COLO668 (cell line): ENCODE data around the gene DHCR24.

Source experiments
- DNase-seq: peaks from one replicate; lab custom pipeline; 2025; ENCODE audit not compliant: unreplicated experiment; lab: John Stamatoyannopoulos, UW

DHCR24 gene

DNA sequence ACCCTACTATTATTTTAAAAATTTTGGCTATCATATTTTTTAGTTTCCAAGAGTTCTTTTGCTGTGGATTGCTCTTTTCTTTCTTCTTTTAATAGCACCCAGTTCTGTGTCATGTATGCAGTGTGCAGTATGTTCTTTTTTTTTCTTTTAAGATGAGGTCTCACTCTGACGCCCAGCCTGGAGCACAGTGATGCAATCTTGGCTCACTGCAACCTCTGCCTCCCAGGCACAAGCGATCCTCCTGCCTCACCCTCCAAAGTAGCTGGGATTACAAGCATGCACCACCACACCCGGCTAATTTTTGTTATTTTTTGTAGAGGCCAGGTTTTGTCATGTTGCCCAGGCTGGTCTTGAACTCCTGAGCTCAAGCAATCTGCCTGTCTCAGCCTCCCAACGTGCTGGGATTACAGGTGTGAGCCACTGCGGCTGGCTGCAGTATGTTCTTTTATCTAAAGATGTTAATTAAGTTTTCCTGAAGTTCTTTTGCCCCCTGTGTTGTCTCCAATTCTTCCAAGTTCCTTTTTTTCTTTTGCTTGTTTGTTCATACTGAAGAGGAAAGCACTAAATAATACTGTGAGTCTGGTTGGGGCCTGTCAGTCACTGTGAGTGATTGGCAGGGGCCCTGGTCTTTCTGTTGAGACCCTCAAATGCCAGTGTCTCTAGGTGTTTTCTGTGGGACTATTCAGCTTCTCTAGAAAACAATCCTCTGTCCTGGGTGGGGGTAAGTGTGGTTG is 68.4 kb downstream of the DHCR24 start:
- DNase-seq = no peak

DNA sequence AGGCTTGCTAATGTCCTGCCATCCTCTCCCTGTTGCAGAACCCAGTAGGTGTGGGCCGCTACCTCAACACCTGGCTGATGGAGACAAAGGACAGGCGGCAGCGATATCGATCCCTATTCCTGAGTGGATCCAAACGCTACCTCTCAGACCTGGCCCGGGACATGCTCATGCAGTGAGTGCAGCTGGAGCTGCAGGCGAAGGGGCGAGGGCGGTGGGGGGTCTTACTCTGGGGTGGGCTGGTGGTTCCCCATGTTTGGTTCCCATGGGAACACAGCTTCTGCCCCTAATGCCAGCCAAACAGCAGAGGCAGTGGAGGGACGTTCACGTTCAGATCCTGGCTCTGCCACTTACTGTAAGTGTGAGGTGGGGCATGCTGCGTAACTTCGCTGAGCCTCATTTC is 70.0 kb downstream of the DHCR24 start:
- no peak for DNase-seq

DNA sequence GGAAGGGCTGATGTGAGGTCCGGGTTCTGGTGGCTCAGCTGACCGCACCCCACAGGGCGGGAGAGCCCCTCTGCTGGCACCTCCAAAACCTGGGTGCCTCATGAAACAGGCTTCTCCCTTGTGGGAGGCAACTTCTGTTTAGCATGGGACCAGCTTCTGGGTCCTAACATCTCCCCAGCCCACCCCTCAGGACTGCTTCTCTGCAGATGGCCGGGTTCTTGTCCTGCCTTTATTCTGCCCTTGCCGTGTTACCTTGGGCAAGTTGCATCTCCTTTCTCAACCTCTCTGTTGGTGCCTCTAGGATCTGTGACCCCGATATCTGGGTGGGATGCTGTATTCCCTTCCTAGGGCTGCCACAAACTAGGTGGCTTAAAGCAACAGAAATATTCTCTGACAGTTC is 70.9 kb downstream of the DHCR24 start:
- no peak for DNase-seq

DNA sequence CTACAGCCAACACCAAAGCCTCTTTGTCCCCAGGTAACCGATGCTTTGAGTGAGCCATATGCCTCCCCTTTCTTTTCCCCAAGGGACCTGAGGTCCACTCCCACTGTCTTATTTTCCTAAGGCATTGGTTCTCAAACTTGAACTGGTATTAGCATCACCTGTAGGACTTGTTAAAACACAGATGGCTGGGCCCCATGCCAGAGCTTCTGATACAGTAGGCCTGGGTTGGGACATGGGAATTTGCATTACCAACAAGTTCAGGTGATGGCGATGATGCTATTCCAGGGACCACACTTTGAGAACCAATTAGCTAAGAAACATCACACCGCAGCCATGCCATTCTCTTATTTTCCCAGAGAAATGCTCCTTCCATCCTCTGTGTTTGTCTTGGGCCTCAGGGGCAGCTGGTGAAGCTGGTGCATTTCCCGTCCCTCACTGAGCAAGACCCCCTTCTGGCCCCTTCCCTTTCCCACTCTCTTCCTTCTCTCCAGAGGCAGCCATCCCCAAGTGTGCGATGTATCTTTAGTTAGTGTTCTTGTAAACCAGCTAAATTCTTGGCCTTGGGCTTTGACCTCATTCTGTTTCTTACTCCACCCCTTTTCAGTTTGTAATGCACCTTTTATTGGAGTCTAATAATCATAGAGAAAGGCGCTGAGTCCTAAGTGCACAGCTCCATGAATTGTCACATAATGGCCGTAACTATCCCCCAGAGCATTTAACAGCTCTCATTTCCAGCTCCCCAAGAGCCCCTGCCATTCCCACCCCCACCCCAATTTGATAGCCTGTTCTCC is 71.7 kb downstream of the DHCR24 start:
- DNase-seq = no peak

DNA sequence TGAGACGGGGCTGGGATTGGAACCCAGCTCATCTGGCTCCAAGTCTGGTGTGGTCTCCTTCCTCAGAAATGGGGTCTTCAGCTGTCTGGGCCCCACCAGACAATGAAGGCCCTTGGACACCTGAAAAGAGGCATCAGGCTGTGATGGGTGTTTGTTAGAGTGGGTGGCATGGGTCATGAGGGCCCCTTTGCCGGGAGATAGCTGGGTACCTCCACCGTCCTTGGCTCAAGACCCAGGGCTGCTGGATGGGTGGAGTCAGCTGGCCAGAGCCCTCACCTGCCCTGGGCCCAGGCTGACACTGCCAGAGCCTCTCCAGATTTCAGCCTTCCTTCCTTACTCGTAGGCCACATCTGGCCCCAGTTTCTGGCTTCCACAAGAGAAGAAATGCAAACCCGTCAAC is 72.4 kb downstream of the DHCR24 start:
- no peak for DNase-seq

DNA sequence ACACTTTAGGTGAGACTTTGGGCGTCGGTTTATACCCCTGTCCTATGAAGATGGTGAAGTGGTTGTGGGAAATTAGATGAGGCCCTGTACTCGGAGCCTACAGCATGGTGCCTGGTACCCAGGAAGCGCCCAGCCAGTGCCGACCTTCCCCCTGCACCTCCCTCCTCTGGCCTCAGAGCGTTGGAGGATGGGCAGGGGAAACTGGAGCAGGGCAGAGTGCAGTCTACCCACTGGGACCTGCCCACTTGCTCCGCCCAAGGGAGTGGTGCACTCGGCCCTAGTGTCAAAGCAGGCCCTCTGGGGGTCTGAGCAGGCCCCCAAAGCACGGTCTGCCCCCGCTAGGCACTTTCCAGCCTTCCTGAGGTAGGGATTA is 72.9 kb downstream of the DHCR24 start:
- no peak for DNase-seq

DNA sequence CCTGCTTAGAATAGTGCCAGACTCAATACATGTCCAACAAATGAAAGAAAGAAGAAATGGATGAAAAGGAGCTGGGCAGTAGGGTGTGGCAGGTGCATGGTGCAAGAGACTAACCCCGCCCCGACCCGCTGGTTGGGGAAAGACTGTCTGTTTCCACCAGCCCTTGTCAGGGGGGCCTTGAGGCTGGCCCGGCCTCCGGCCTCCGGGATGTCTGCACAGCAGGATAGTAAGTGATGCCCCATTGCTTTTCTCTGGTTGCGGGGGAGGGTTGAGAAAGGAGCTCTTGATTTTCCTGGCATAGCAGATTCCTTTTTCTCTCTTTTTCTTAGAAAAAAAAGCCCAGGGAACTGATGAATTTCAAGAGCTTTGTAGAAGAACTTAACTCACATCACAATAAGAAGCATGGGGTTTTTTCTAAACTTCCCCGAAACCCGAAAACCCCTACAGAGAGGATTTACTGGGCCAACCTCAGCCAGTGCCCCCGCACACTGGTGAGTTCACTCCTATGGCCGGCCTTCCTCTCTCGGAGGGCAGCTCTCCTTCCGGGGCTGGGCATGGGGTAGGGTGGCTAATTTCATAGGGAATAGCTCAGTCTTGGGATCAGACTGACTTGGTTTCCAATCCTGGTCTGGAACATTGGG is 73.4 kb downstream of the DHCR24 start:
- DNase-seq = no peak

DNA sequence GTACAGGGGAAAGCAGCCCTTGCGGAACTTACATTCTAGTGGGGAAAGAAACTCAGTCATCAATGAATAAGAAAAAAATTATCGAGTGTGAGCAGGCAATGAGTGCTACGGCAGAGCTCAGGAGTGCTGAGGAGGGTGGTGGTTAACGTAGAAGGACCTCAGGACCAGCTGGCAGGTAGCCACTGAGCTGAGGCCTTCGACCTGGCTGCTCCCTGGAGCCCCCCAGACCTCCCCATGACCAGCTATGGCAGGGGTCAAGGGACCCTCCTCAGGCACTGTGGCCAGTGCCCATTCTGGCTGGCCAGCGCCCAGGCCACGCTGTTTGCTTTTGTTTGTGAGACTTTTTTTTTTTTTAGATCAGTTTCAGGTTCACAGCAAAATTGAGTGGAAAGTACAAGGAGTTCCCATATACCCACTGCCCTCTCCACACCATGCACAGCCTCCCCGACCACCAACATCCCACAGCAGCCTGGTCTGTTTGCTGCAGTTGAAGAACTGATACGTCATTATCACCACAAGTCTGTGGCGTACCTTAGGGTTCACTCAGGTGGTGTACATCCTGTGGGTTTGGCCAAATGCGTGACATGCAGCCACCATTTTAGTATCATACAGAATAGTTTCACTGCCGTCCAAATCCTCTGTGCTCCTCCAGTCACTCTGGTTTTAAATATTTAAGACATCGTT is 74.1 kb downstream of the DHCR24 start:
- DNase-seq = no peak

DNA sequence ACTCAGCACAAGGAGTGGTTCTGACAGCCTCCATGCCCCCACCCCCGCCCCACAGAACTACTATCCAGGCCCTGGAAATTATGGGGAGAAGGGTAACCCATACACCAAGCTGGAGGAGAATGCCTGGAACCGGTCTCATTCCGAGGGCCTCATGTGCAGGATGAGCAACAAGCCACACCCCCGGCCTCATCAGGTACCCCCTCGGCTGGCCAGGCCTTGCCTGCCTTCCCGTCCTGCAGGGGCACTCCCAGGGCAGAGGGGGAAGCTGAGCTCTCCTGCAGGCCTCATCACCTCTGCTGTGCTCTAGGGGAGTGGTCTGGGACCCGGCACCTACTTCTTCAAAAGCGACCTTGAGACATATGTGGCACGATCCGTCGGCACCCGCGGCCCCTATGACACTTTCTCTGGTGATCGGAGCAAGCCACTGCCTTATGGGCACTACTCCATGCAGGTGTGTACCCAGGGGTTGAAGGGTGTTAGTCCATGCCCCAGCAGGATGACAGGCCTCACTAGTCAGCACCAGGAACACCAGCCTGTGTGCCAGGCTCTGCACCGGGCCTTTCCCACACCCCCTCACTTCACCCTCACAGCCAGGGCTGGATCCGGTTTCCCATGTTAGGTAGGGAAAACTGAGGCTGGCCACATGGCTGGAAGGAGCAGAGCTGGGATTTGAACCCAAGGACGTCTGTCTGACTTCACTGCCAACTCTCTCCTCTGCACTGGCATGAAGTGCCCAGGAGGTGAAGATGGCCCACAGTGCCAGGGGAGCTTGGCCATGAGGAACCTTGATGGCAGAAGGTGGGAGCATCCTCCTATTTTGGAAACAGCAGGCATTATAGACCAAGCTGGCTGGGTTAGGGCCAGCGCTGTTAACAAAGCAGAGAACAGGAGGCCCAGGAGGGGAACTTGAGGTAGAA is 75.0 kb downstream of the DHCR24 start:
- DNase-seq = no peak

DNA sequence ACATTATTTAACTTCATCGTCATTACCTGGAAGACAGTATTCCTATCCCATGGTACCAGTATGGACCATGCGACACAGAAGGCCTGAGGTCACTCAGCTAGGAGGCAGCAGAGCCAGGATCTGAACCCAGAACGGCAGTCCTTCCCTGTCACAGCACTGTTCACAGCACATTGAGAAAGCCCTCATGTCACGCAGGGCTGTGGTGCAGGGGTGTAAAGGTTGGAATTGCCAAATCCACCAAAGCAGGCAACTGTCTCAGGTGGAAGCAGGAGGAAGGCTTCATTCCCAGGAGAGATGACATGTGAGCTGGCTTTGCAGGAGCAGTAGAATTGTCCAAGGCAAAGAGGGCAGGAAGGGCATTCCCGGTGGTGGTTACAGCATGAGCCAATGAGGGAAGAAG is 75.9 kb downstream of the DHCR24 start:
- DNase-seq = no peak

DNA sequence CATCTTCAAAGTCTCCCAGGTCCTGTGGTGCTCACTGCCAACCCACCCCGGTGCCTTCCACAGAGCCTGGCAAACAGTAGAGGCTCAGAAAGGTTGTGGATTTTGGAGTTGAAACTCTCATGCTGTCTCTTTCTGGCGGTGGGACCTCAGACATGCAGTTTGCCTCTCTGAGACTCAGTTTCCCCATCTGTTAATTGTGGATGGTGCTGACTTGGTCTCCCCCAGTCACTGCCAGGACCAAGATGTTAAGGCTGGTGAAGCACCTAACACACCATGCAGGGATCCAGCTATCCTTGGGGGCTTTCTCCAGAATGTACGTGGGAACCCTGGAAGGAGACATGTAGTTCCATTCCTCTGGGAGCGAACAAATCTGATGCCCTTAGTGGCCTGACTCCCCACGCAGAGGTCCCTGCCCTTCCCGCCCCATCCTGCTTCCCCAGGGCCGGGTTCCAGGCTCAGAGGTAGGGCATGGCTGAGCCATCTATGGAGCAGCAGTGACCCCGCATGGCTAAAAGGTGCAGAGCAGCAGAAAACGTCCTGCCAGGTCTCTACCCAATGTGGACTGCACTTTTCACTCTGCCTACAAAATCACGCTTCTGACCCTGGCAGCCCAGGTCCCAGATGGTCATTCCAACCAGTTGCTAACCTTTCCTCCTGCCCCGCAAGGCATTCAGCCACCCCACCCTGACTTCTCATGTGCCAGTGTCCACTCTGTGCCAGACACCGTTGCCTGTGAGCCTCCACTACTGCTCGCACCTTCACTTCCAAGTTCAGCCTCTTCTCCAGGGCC is 76.6 kb downstream of the DHCR24 start:
- peak; percentile 77 for DNase-seq

DNA sequence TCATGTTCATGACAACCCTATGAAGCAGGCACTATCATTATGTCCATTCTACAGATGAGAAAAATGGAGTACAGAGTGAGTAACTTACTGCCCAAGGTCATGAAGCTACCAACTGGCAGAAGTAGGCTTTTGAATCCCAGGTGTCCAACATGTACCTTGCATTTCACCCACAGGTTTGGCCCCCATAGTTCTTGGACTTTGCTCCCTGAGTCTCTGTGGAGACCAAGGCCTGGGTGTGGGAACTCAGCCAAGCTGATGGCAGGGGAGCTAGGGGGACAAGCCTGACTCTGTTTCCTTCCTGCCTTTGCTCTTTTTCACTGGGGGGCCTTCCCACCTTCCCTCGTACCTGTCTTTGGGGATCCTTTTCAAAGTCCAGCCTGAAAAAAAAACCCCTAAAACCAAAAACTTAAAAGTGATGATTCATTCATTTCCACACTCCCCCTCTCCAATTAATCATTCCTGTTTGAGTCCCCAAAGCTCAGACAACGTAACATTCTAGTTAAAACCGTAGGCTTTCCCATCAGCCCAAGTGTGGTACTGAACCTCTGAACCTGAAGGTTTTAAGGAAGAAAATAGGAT is 77.4 kb downstream of the DHCR24 start:
- DNase-seq = no peak

DNA sequence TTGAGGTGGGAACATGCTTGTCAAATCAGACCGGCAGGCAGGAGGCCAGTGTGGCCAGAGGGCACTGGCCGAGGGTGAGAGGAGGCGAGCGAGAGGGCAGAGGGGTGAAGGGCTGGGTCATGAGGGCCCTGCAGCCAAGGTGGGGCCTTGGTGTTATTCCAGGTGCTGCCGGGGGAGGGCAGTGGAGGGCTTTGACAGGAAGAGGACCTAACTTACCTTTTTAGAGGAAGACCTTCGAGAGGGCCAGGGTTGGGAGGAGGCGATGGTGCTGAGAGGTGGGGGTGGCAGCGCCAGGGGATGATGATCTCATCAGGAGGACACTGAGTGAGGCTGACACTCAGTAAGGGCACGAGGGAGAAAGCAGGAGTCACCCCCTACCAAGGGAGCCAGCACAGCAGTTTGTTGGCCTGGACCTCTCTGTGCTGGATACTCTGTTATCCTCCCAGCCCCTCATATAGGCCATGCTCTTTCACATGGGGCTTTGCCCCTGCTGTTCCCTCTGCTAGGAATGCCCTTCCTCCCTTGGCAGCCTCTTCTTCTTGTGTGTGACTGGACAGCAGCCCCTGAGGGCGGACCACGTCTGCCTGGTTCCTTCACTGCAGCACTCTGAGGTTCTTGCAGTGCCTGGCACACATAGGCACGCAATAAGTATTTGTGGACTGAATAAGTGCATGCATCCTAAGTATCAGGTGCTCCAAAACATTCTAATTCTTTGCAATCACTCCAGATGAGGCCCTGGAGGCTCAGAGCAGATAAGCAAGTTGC is 78.4 kb downstream of the DHCR24 start:
- no peak for DNase-seq

DNA sequence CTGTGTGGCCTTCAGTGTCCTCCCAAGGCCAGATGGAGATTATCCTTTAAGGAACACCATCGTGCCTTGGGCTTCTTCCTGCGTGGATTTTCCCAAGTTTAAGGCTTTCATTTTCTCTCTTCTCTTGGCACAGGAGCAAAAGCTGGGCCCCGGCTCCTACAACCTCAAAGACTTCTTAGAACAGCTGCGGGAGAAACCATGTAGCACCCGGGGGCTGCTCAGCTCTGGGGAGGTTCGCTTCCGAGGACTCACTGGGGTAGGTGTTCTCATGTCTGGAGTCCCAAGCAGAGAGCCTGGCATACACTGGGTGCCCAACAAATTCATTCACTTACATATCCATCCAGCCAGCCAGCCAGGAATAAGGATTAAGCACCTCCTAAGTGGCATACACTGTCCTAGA is 79.2 kb downstream of the DHCR24 start:
- no peak for DNase-seq

DNA sequence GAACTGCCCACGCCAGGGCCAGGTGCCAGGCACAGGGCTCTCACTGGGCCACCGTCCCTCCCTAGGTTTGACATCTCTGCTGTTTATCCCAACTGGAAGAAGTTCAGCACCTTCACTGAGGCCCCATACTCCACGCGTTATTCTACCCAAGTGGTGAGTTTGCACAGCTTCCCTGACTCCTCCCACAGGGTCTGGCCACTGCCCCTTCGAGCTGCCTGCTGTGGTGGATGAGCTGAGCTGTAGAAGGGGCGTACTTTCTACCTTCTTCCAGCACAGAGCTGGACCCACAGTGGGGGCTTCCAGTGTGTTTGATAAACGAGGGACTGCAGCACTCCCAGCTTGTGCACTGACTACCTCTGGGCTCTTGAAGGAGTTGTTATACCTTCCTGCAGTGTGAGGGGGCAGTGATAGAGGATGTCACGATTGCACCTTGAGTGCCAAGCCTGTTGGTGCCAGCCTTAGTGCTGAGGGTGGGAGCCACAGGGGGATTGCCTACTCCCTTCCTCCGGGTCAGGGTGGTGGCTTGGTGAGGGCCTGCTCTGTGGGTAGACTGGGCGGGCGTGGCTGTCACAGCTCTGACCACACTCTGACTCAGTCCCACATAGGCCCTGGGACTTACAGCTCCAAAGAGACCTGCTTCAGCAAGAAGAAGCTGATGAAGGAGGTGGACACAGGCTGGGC is 79.9 kb downstream of the DHCR24 start:
- DNase-seq = no peak

DNA sequence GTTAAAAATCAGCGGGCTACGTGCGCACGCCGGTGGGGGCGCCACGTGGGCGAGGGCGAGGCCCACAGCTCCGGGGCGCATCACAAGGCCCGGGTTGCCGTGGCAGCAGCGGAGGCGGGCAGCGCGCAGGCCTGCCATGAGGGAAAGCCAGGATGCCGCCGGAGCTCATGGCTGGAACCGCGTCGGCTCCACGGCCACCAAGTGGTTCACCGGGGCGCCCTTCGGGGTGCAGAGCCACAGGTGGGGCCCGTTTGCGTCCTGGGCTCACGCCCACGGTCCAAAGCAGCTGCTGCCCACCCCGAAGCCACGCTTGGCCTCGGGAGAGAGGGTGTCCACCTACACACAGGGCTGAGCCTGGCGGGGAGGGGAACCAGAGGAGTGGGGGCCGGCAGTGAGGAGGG is 81.0 kb downstream of the DHCR24 start:
- DNase-seq = no peak

DNA sequence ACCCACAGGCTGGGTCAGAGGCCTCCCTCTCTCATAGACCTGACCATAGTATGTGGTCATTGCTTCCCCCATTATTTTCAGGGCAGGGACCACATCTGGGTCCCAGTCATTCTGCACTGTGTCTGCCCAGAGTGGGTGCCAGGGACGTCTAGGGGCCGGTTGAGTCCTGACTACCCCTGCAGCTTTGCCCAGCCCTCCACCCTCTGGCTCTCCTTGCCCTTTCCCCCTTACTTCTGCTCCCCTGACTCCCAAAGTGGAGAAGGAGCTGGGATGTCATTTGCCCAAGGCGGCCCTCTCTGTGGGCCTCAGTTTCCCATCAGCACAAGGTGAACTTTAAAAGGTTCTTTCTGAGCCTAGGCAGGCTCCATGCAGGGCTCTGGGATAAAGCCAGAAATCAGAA is 81.5 kb downstream of the DHCR24 start:
- DNase-seq = no peak

DNA sequence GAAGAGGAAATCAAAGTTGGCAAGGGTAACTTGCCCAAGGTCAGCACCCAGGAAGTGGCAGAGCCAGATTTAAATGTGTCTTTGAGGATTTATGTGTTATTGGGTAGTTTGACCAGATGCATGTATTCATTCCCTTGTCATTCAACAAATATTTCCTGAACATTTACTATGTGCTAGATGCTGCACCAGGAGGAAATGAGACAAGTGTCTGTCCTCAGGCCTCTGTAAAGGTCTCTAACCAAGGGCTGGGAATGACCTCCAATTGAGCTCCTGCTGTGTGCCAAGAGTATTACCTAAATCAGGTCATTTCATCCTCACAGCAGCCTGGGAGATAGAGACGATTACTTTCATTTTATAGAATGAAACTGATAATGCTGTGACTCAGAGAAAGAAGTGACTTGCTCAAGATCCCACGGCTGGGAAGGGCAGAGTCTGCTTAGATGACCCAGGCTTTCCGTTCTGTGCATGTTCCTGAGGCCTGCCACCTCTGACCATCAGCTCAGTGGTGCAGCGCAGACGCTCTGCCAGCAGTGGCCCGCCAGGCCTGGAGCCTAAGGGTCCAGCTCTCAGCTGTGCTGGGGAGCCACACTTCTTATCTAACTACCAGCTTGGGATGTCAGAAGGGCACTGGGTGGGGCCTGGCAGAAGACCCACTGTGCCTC is 82.4 kb downstream of the DHCR24 start:
- no peak for DNase-seq
